HCT116 (cell line): ENCODE measurements around the gene DRD2.

ENCODE experiments used
- CBX3 ChIP-seq: IDR thresholded peaks from 2 replicates; pipeline ENCODE4 v1.6.1; 2012; ENCODE audit warnings: low read depth
- POLR2A ChIP-seq: IDR thresholded peaks from 2 replicates; pipeline ENCODE4 v1.7.0; 2011; ENCODE audit warnings: borderline replicate concordance; ENCODE audit not compliant: insufficient read depth, insufficient read length; ENCODE audit errors: extremely low read depth
- POLR2AphosphoS5 ChIP-seq: IDR thresholded peaks from 2 replicates; pipeline ENCODE4 v1.6.1; 2011; ENCODE audit warnings: mild to moderate bottlenecking, low read depth, low read length, moderate library complexity
- TF ChIP-seq, protein P1 (sequence below), 3 experiments: fragments of 200-600 bp in 1 of 3; sonication (generic) in 1 of 3; IDR thresholded peaks in 2 of 3; conservative IDR thresholded peaks in 1 of 3; 2 replicates each; pipeline ENCODE4 v1.5.1; 2012 to 2017; ENCODE audit warnings: low read depth in 2 of 3, low read length in 2 of 3, antibody characterized with exemption in 1 of 3, borderline replicate concordance in 1 of 3, control low read depth in 1 of 3, mild to moderate bottlenecking in 1 of 3, mixed read lengths in 1 of 3, mixed run types in 1 of 3, moderate library complexity in 1 of 3; ENCODE audit not compliant: insufficient read depth in 1 of 3

DNA sequence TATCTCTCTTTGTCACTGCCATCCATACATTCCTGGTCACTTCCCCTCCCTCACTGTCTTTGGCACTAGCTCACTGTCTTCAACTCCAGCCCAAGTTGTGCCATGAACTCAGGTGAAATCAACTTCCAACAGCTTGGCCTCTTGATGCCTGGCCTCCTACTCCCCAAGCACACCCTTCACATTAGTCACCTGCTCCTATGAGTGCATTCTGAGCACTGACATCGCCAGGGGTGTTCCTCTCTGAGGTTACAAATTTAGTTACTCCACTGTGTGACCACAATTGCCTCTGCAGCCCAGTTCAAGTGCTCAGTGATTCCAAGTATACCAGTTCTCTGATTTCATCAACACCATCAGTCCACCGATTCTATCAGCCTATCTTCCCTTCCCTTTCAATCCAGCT is 10.8 kb downstream of the DRD2 start:
- TF ChIP-seq, protein P1, sequence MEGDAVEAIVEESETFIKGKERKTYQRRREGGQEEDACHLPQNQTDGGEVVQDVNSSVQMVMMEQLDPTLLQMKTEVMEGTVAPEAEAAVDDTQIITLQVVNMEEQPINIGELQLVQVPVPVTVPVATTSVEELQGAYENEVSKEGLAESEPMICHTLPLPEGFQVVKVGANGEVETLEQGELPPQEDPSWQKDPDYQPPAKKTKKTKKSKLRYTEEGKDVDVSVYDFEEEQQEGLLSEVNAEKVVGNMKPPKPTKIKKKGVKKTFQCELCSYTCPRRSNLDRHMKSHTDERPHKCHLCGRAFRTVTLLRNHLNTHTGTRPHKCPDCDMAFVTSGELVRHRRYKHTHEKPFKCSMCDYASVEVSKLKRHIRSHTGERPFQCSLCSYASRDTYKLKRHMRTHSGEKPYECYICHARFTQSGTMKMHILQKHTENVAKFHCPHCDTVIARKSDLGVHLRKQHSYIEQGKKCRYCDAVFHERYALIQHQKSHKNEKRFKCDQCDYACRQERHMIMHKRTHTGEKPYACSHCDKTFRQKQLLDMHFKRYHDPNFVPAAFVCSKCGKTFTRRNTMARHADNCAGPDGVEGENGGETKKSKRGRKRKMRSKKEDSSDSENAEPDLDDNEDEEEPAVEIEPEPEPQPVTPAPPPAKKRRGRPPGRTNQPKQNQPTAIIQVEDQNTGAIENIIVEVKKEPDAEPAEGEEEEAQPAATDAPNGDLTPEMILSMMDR (IDR thresholded peaks at IDR 0.05 in 2 of 3, conservative IDR thresholded peaks at IDR 0.05 in 1 of 3; ENCODE audit: borderline replicate concordance in 1 of 3, insufficient read depth in 1 of 3, low read depth in 2 of 3, low read length in 2 of 3): no peak
- TF ChIP-seq POLR2A: no peak
- no peak for TF ChIP-seq POLR2AphosphoS5
- no peak for TF ChIP-seq CBX3
